Endothelial cell (in vitro differentiated cells): Measurements from ENCODE around the gene CXCL8. TPM values are rescaled to one million over a fixed set of nuclear protein-coding genes. Genes with fewer than 3 reads are reported as not detected.

Source experiments
- DNase-seq: peaks from one replicate; pipeline ENCODE4 v3.0.0; 2021; ENCODE audit warnings: low spot score
- H3K27ac Mint-ChIP-seq: one replicate; pipeline ENCODE4 v1.8.0; 2021; ENCODE audit warnings: mixed read lengths, inconsistent platforms; ENCODE audit not compliant: unreplicated experiment
- H3K27me3 Mint-ChIP-seq: one replicate; pipeline ENCODE4 v1.8.0; 2021; ENCODE audit warnings: mild to moderate bottlenecking, moderate library complexity, mixed read lengths, inconsistent platforms; ENCODE audit not compliant: unreplicated experiment
- H3K36me3 Mint-ChIP-seq: one replicate; pipeline ENCODE4 v1.8.0; 2021; ENCODE audit warnings: mild to moderate bottlenecking, low read depth, mixed read lengths, inconsistent platforms; ENCODE audit not compliant: unreplicated experiment
- H3K4me1 Mint-ChIP-seq: one replicate; pipeline ENCODE4 v1.8.0; 2021; ENCODE audit warnings: mild to moderate bottlenecking, mixed read lengths, inconsistent platforms; ENCODE audit not compliant: unreplicated experiment
- H3K4me3 Mint-ChIP-seq: one replicate; pipeline ENCODE4 v1.8.0; 2021; ENCODE audit warnings: mild to moderate bottlenecking, mixed read lengths, inconsistent platforms; ENCODE audit not compliant: unreplicated experiment
- H3K9me3 Mint-ChIP-seq: one replicate; pipeline ENCODE4 v1.8.0; 2021; ENCODE audit warnings: mixed read lengths, inconsistent platforms; ENCODE audit not compliant: unreplicated experiment
- total RNA-seq: library from RNA; stranded (reverse); fragmentation: NEBNext Ultra II Directional; extraction: Animal tissue kit (Norgen Biotek cat#: 25700); gene quantifications from one replicate; pipeline ENCODE4 v1.2.1, GENCODE V29; 2021; ENCODE audit not compliant: unreplicated experiment
- TF ChIP-seq, protein P1 (sequence below): fragments of 200-600 bp; sonication (generic); IDR thresholded peaks from one replicate; pipeline ENCODE4 v1.5.0; 2021; ENCODE audit warnings: antibody characterized with exemption; ENCODE audit not compliant: unreplicated experiment

Gene CXCL8
- total RNA-seq, 1 donor from 2014 or later = not detected

DNA sequence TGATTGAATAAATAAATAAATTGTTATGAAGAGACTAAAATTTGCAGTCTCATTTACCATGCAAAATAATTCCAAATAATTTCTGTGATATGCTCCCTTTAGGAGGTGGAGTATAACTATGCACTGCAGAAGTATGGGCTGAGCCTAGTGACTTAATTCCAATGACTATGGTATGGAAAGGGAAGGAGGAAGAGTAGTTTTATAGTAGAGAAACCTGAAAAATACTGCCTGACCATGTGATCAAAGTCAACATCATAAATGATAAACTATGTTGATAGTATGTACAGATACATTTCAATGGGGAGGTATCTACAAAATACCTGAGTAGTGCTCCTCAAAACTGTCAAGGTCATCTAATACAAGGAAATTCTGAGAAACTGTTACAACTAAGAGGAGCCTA, 14.6 kb downstream of the CXCL8 start:
- no peak for DNase-seq
- TF ChIP-seq, protein P1, sequence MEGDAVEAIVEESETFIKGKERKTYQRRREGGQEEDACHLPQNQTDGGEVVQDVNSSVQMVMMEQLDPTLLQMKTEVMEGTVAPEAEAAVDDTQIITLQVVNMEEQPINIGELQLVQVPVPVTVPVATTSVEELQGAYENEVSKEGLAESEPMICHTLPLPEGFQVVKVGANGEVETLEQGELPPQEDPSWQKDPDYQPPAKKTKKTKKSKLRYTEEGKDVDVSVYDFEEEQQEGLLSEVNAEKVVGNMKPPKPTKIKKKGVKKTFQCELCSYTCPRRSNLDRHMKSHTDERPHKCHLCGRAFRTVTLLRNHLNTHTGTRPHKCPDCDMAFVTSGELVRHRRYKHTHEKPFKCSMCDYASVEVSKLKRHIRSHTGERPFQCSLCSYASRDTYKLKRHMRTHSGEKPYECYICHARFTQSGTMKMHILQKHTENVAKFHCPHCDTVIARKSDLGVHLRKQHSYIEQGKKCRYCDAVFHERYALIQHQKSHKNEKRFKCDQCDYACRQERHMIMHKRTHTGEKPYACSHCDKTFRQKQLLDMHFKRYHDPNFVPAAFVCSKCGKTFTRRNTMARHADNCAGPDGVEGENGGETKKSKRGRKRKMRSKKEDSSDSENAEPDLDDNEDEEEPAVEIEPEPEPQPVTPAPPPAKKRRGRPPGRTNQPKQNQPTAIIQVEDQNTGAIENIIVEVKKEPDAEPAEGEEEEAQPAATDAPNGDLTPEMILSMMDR = no peak
- no peaks in the 10 kb centered on the region for H3K9me3 Mint-ChIP-seq
- no peak overlapping the region for H3K4me3 Mint-ChIP-seq
- no peaks in the 10 kb centered on the region for H3K36me3 Mint-ChIP-seq
- H3K4me1 Mint-ChIP-seq = no peaks in the 10 kb centered on the region
- peaks cover 2% of the 10 kb centered on the region for H3K27me3 Mint-ChIP-seq
- no peak overlapping the region for H3K27ac Mint-ChIP-seq

DNA sequence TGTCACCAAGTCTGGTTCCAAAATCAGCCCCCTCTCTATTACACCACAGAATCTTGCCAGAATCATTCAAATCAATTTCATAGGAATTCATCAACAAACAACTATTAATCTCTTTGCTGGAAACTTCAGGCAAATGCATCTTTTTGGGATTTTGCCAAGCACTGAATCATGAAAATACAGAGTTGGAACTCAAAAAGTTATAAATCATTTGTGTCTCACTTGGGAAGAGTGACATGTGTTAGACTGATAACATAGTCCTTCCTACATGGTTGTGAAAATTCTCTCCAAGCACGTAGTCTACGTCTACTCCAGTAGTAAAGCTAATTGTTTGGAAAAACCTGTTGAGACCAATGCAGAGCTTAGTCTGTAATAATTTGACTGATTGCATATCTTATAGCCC, 19.0 kb downstream of the CXCL8 start:
- DNase-seq = no peak
- Mint-ChIP-seq H3K36me3 (no peaks in the 10 kb centered on the region), H3K9me3 (no peaks in the 10 kb centered on the region), H3K4me3 (no peak overlapping the region), H3K4me1 (peaks cover 17% of the 10 kb centered on the region), H3K27ac (no peak overlapping the region), H3K27me3 (peaks cover 4% of the 10 kb centered on the region)
- TF ChIP-seq, protein P1 = no peak

DNA sequence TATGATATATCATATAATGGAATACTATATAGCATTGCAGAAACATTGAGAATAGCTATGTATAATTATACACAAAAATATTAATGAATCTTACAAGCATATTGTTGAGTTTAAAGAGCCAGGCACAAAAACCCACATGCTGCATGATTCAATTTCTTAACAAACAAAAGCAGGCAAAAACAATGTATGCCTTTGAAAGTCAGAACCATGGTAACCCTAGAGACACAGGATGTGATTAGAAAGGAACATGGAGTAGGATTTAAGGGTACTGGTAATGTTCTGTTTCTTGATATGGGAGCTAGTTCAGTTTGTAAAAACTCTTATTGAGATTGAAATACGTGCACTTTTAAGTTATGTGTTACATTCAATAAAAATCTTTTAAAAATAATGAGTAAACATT, 21.5 kb downstream of the CXCL8 start:
- no peaks in the 10 kb centered on the region for H3K9me3 Mint-ChIP-seq
- peak overlapping the region; percentile 65 for H3K27ac Mint-ChIP-seq
- H3K27me3 Mint-ChIP-seq = peaks cover 2% of the 10 kb centered on the region
- no peaks in the 10 kb centered on the region for H3K36me3 Mint-ChIP-seq
- H3K4me3 Mint-ChIP-seq = no peak overlapping the region
- TF ChIP-seq, protein P1 = no peak
- H3K4me1 Mint-ChIP-seq = peaks cover 18% of the 10 kb centered on the region
- DNase-seq = no peak

DNA sequence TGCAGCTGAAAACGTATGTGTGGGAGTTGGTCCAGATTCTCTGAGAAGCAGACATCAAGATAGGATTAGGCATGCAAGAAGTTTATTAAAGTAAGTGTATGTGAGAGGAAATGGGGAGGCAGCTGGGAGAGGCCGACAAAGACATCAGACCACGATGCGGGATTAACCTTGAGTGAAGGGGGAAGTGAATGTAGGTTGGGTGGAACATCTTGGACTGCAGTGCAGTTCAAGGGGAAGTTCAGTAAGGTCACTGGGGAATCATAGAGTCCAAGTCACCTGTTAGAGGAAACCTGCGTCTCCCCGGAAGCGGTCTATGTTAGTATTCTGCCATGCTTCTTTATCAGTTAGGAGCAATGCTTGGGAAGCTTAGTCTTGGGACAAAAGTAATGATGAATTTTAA, 22.0 kb downstream of the CXCL8 start:
- Mint-ChIP-seq H3K4me1 (peaks cover 18% of the 10 kb centered on the region), H3K36me3 (no peaks in the 10 kb centered on the region), H3K27me3 (peaks cover 2% of the 10 kb centered on the region), H3K4me3 (no peak overlapping the region), H3K27ac (peak overlapping the region; percentile 65), H3K9me3 (no peaks in the 10 kb centered on the region)
- DNase-seq = no peak
- TF ChIP-seq, protein P1 = no peak

DNA sequence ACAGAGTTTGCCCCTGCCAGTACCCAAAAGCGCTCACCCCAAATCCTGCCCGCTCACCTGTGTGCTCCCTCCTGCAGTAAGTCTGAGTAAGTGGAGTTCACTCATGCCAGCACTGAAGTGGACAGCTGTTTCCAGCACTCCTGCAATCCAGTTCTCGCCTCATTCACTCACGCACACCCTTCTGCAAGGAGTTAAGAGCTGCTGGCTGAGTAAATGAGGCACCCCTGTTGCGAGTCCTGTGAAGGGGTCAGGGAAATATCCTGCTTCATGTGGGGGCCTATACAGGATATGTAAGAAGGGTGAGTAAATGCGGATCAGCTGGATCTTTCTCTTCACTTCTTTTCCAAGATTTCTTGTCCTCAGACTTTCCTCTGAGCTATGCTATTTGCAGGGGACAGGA, 23.5 kb downstream of the CXCL8 start:
- no peaks in the 10 kb centered on the region for H3K36me3 Mint-ChIP-seq
- peaks cover 4% of the 10 kb centered on the region for H3K27me3 Mint-ChIP-seq
- TF ChIP-seq, protein P1 = no peak
- peaks cover 18% of the 10 kb centered on the region for H3K4me1 Mint-ChIP-seq
- H3K27ac Mint-ChIP-seq = no peak overlapping the region
- no peak for DNase-seq
- H3K4me3 Mint-ChIP-seq = no peak overlapping the region
- H3K9me3 Mint-ChIP-seq = no peaks in the 10 kb centered on the region
